HEK293 (cell line): Measurements from ENCODE around the gene LMNA.

Experiments
- CTCF ChIA-PET: fragments of 350-600 bp; formaldehyde crosslinking; extraction: SDS; loops from one replicate; lab custom pipeline; 2021; ENCODE audit warnings: antibody characterized with exemption; lab: Yijun Ruan, JAX
- POLR2A ChIA-PET: fragments of 300-600 bp; formaldehyde crosslinking; extraction: SDS; loops from one replicate; lab custom pipeline; 2020; ENCODE audit warnings: antibody characterized with exemption, inconsistent platforms; lab: Yijun Ruan, JAX
- H3K27ac ChIP-seq: fragments of 200-500 bp; sonication (Bioruptor generic); 2 replicates; pipeline ENCODE4 v1.5.1; 2014; ENCODE audit warnings: low read depth, low read length, control low read depth, inconsistent platforms; ENCODE audit errors: extremely low read depth
- H3K36me3 ChIP-seq, 2 experiments: fragments of 200-500 bp in 1 of 2; sonication (Bioruptor generic) in 1 of 2; 1 replicate in 1 of 2; 2 replicates in 1 of 2; pipeline ENCODE4 v1.5.1; 2014 to 2017; ENCODE audit warnings: inconsistent platforms in 2 of 2, low read length in 2 of 2; ENCODE audit not compliant: control insufficient read depth in 2 of 2, insufficient read depth in 1 of 2
- H3K4me1 ChIP-seq: fragments of 200-500 bp; sonication (Bioruptor generic); 2 replicates; pipeline ENCODE4 v1.5.1; 2014; ENCODE audit warnings: mild to moderate bottlenecking, low read length, inconsistent platforms; ENCODE audit not compliant: control insufficient read depth, insufficient read depth
- H3K4me3 ChIP-seq: 2 replicates; pipeline ENCODE4 v1.5.1; 2011; ENCODE audit warnings: low read depth, mild to moderate bottlenecking, control low read depth, low read length, moderate library complexity
- H3K9me3 ChIP-seq: fragments of 200-500 bp; sonication (Bioruptor generic); 2 replicates; pipeline ENCODE4 v1.5.1; 2014; ENCODE audit warnings: low read depth, low read length, inconsistent platforms; ENCODE audit not compliant: control insufficient read depth, insufficient read depth
- ELK4 ChIP-seq: IDR thresholded peaks from 2 replicates; pipeline ENCODE4 v1.6.1; 2011; ENCODE audit warnings: mild to moderate bottlenecking, low read depth, low read length, borderline replicate concordance
- GLIS1 ChIP-seq: fragments of 450-650 bp; formaldehyde crosslinking; IDR thresholded peaks from 2 replicates; pipeline ENCODE4 v1.5.1; 2016; ENCODE audit warnings: missing biosample characterization, missing genetic modification characterization
- SCRT1 ChIP-seq: fragments of 450-650 bp; formaldehyde crosslinking; IDR thresholded peaks from 2 replicates; pipeline ENCODE4 v1.5.1; 2016; ENCODE audit warnings: missing biosample characterization, missing genetic modification characterization, borderline replicate concordance
- SCRT2 ChIP-seq: fragments of 450-650 bp; formaldehyde crosslinking; IDR thresholded peaks from 2 replicates; pipeline ENCODE4 v1.5.1; 2016; ENCODE audit warnings: missing biosample characterization, missing genetic modification characterization
- SP3 ChIP-seq: fragments of 450-650 bp; formaldehyde crosslinking; IDR thresholded peaks from 2 replicates; pipeline ENCODE4 v1.5.1; 2016; ENCODE audit warnings: missing biosample characterization, missing genetic modification characterization
- YY1 ChIP-seq: fragments of 450-650 bp; formaldehyde crosslinking; IDR thresholded peaks from 2 replicates; pipeline ENCODE4 v1.5.1; 2018; ENCODE audit warnings: missing biosample characterization, missing genetic modification characterization
- YY2 ChIP-seq: fragments of 450-650 bp; formaldehyde crosslinking; IDR thresholded peaks from 2 replicates; pipeline ENCODE4 v1.5.1; 2016; ENCODE audit warnings: missing biosample characterization, missing genetic modification characterization
- ZBTB7A ChIP-seq: fragments of 450-650 bp; formaldehyde crosslinking; IDR thresholded peaks from 2 replicates; pipeline ENCODE4 v1.5.1; 2016; ENCODE audit warnings: low read depth, missing biosample characterization, missing genetic modification characterization
- ZIC2 ChIP-seq: fragments of 450-650 bp; formaldehyde crosslinking; IDR thresholded peaks from 2 replicates; pipeline ENCODE4 v1.5.1; 2016; ENCODE audit warnings: missing biosample characterization, missing genetic modification characterization
- ZNF140 ChIP-seq: fragments of 450-650 bp; formaldehyde crosslinking; IDR thresholded peaks from 2 replicates; pipeline ENCODE4 v1.5.1; 2016; ENCODE audit warnings: missing biosample characterization, missing genetic modification characterization
- ZNF146 ChIP-seq: fragments of 450-650 bp; formaldehyde crosslinking; IDR thresholded peaks from 2 replicates; pipeline ENCODE4 v1.5.1; 2016; ENCODE audit warnings: missing biosample characterization, missing genetic modification characterization
- ZNF184 ChIP-seq: fragments of 450-650 bp; IDR thresholded peaks from 2 replicates; pipeline ENCODE4 v1.5.1; 2018; ENCODE audit warnings: missing biosample characterization, mild to moderate bottlenecking, missing genetic modification characterization
- ZNF223 ChIP-seq: fragments of 450-650 bp; formaldehyde crosslinking; IDR thresholded peaks from 2 replicates; pipeline ENCODE4 v1.5.1; 2016; ENCODE audit warnings: missing biosample characterization, missing genetic modification characterization
- ZNF24 ChIP-seq: fragments of 450-650 bp; formaldehyde crosslinking; IDR thresholded peaks from 2 replicates; pipeline ENCODE4 v1.5.1; 2016; ENCODE audit warnings: missing biosample characterization, missing genetic modification characterization
- ZNF248 ChIP-seq: fragments of 450-650 bp; formaldehyde crosslinking; IDR thresholded peaks from 2 replicates; pipeline ENCODE4 v1.5.1; 2017; ENCODE audit warnings: missing biosample characterization, missing genetic modification characterization
- ZNF324 ChIP-seq: fragments of 450-650 bp; formaldehyde crosslinking; IDR thresholded peaks from 2 replicates; pipeline ENCODE4 v1.5.1; 2016; ENCODE audit warnings: missing biosample characterization, missing genetic modification characterization
- ZNF341 ChIP-seq: fragments of 450-650 bp; formaldehyde crosslinking; IDR thresholded peaks from 2 replicates; pipeline ENCODE4; 2016; ENCODE audit warnings: low read depth, missing biosample characterization, missing genetic modification characterization
- ZNF394 ChIP-seq: fragments of 450-650 bp; formaldehyde crosslinking; IDR thresholded peaks from 2 replicates; pipeline ENCODE4 v1.5.1; 2016; ENCODE audit warnings: missing biosample characterization, missing genetic modification characterization, mild to moderate bottlenecking, moderate library complexity, borderline replicate concordance
- ZNF416 ChIP-seq: fragments of 450-650 bp; formaldehyde crosslinking; IDR thresholded peaks from 2 replicates; pipeline ENCODE4 v1.5.1; 2016; ENCODE audit warnings: missing biosample characterization, missing genetic modification characterization
- ZNF514 ChIP-seq: fragments of 450-650 bp; formaldehyde crosslinking; IDR thresholded peaks from 2 replicates; pipeline ENCODE4 v1.5.1; 2016; ENCODE audit warnings: missing biosample characterization, missing genetic modification characterization
- ZNF555 ChIP-seq: fragments of 450-650 bp; formaldehyde crosslinking; conservative IDR thresholded peaks from 2 replicates; pipeline ENCODE4 v1.5.1; 2017; ENCODE audit warnings: missing biosample characterization, mild to moderate bottlenecking, missing genetic modification characterization, inconsistent platforms
- ZNF596 ChIP-seq: fragments of 450-650 bp; IDR thresholded peaks from 2 replicates; pipeline ENCODE4 v1.5.0; 2018; ENCODE audit warnings: missing biosample characterization, mild to moderate bottlenecking, missing genetic modification characterization, moderate library complexity
- ZNF624 ChIP-seq: fragments of 450-650 bp; formaldehyde crosslinking; IDR thresholded peaks from 2 replicates; pipeline ENCODE4 v1.5.1; 2017; ENCODE audit warnings: missing biosample characterization, missing genetic modification characterization
- ZNF626 ChIP-seq: fragments of 450-650 bp; sonication (Bioruptor Pico); formaldehyde crosslinking; IDR thresholded peaks from 2 replicates; pipeline ENCODE4 v1.5.1; 2018; ENCODE audit warnings: missing biosample characterization, missing genetic modification characterization, inconsistent platforms
- ZNF747 ChIP-seq: fragments of 450-650 bp; formaldehyde crosslinking; IDR thresholded peaks from 2 replicates; pipeline ENCODE4 v1.5.1; 2016; ENCODE audit warnings: missing biosample characterization, missing genetic modification characterization
- ZNF792 ChIP-seq: fragments of 450-650 bp; formaldehyde crosslinking; IDR thresholded peaks from 2 replicates; pipeline ENCODE4 v1.5.1; 2016; ENCODE audit warnings: missing biosample characterization, missing genetic modification characterization
- ZSCAN23 ChIP-seq: fragments of 450-650 bp; formaldehyde crosslinking; IDR thresholded peaks from 2 replicates; pipeline ENCODE4 v1.5.1; 2016; ENCODE audit warnings: missing biosample characterization, missing genetic modification characterization
- ZXDB ChIP-seq: fragments of 450-650 bp; formaldehyde crosslinking; IDR thresholded peaks from 2 replicates; pipeline ENCODE4 v1.5.1; 2016; ENCODE audit warnings: missing biosample characterization, missing genetic modification characterization

LMNA gene

GRCh38 chr1:156130578-156130942, 16.0 kb downstream of the LMNA start:
- POLR2A ChIA-PET, result interaction anchor here (0.7 to 5.8 kb wide), 10 partner anchors 11 to 95 kb away, joined by 3 to 61 read pairs (median 6); partner anchors contain the start of genes LMNA and PMF1
- CTCF ChIA-PET, result interaction anchor here (0.6 to 25.6 kb wide), 22 partner anchors 9 to 219 kb away, joined by 3 to 1029 read pairs (median 5); partner anchors contain the start of gene LMNA
- Histone ChIP-seq H3K4me3 (no peak overlapping the region), H3K27ac (no peak overlapping the region), H3K36me3 (peaks cover 14 to 45% of the 10 kb centered on the region in 2 experiments; a peak in 2 of 3 replicates), H3K9me3 (no peaks in the 10 kb centered on the region), H3K4me1 (peaks cover 4% of the 10 kb centered on the region)
- no peak for TF ChIP-seq ZNF140
- no peak for TF ChIP-seq ZNF792 (tag by site-specific recombination)
- no peak for TF ChIP-seq ZNF747 (tag by site-specific recombination)
- no peak for TF ChIP-seq ZNF324 (tag by site-specific recombination)
- TF ChIP-seq ZNF596 (tag by site-specific recombination), result no peak
- no peak for TF ChIP-seq GLIS1 (tag by site-specific recombination)
- TF ChIP-seq ZSCAN23 (tag by site-specific recombination), result no peak
- no peak for TF ChIP-seq SCRT1 (tag by site-specific recombination)
- no peak for TF ChIP-seq ZIC2 (tag by site-specific recombination)
- TF ChIP-seq ZNF626 (tag by site-specific recombination), result no peak
- TF ChIP-seq ZNF394, result no peak
- TF ChIP-seq SCRT2, result no peak
- TF ChIP-seq YY2 (tag by site-specific recombination), result no peak
- TF ChIP-seq ZNF146 (tag by site-specific recombination), result no peak
- TF ChIP-seq ZNF416, result no peak

GRCh38 chr1:156134716-156135435, 20.4 kb downstream of the LMNA start:
- no peak overlapping the region for H3K4me3 ChIP-seq
- no peaks in the 10 kb centered on the region for H3K9me3 ChIP-seq
- ChIA-PET POLR2A (interaction anchor here (1.2 kb wide), 1 partner anchor 19 kb away, joined by 4 read pairs; no protein-coding TSS in a partner anchor), CTCF (interaction anchor here (4.4 to 25.6 kb wide), 2 partner anchors 36 to 90 kb away, joined by 22 to 1029 read pairs; no protein-coding TSS in a partner anchor)
- no peak for TF ChIP-seq ZNF184 (tag by site-specific recombination)
- no peaks in the 10 kb centered on the region; the same call in 1 of the 2 replicates for H3K4me1 ChIP-seq
- no peak overlapping the region for H3K27ac ChIP-seq
- peaks cover 14 to 79% of the 10 kb centered on the region in 2 experiments; a peak in 2 of 3 replicates for H3K36me3 ChIP-seq

- no peak overlapping the region for H3K27ac ChIP-seq
- TF ChIP-seq ZNF514 (tag by site-specific recombination) (no peak), ZNF24 (tag by site-specific recombination) (no peak), ZXDB (tag by site-specific recombination) (no peak), ZNF223 (tag by site-specific recombination) (no peak), ZNF624 (no peak), ELK4 (no peak), YY1 (tag by site-specific recombination) (no peak), ZNF341 (tag by site-specific recombination) (no peak), ZNF248 (tag by site-specific recombination) (no peak), SP3 (tag by site-specific recombination) (no peak), ZNF555 (no peak), ZBTB7A (tag by site-specific recombination) (no peak)
- TF ChIP-seq, all 188 proteins: peak for 0
- Histone ChIP-seq H3K4me3 (no peak overlapping the region), H3K9me3 (no peaks in the 10 kb centered on the region), H3K4me1 (no peaks in the 10 kb centered on the region), H3K36me3 (peaks cover 8 to 73% of the 10 kb centered on the region in 2 experiments; a peak in 2 of 3 replicates)
- CTCF ChIA-PET, result interaction anchor here (1.8 to 25.6 kb wide), 2 partner anchors 37 to 40 kb away, joined by 14 to 1029 read pairs; no protein-coding TSS in a partner anchor
- POLR2A ChIA-PET, result interaction anchor here (1.2 kb wide), 1 partner anchor 20 kb away, joined by 4 read pairs; no protein-coding TSS in a partner anchor
Measured at GRCh38 chr1:156135930-156136871, 21.7 kb downstream of the LMNA start.
